Liver (tissue), 3 donors: ENCODE data around the gene PLXNB1.

ENCODE experiments used
- GABPA ChIP-seq, 2 donors: IDR thresholded peaks in 1 of 2; conservative IDR thresholded peaks in 1 of 2; 2 replicates each; pipeline ENCODE4 v1.6.1; 2016; ENCODE audit warnings: antibody characterized with exemption in 2 of 2, mild to moderate bottlenecking in 1 of 2, moderate library complexity in 1 of 2
- TF ChIP-seq, protein P1 (sequence below): fragments of 150-350 bp; IDR thresholded peaks from 2 replicates; pipeline ENCODE4 v1.5.1; 2017; ENCODE audit warnings: improper control_type of control experiment, low read depth, low read length; ENCODE audit not compliant: missing input control
- donor health status: healthy.
- donor health status: healthy.

DNA sequence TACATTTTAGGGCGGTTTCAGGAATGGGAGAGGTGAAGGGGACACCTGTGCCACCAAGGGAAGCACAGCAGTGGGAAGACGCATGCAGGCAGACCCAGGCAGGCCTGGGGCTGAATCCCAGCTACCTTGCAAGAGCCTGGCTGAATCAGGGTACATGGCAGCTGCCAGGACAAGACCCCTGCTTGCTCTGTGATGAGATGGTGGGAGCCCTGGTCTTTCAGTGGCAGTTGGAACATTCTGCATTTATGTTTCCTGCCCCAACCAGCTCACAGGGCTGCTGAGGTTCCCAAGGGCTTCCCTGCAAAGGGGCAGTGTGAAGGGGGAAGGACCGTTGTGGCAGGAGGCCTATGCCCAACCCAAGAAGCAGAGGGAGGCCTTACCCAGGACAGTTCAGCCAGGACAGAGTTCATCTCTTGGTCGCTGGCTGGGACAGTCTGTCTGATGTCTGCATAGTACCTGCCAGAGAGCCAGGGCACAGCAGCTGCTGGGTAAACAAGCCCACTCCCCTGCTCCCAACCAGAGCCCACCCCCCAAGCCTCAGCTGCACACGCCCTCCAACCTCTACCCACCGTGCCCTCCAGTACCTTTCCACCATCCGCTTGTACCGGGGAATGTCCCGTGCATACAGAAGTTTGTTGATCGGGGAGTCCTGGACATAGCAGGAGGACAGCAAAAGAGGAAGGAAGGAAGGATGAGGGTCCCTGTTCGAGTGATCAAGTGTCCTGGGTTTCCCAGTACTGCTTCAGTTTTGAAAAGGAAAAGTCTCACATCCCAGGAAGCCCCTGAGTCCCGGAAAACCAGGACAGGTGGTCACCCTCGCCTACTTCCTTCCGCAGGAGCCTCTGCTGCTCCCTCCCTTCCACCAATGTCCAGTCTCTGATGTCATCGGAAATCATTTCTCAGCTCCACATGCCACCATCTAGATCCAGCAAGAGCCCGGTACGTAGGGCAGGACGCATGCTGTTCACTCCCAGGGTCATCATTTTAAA, 23.1 kb downstream of the PLXNB1 start:
- TF ChIP-seq, protein P1, sequence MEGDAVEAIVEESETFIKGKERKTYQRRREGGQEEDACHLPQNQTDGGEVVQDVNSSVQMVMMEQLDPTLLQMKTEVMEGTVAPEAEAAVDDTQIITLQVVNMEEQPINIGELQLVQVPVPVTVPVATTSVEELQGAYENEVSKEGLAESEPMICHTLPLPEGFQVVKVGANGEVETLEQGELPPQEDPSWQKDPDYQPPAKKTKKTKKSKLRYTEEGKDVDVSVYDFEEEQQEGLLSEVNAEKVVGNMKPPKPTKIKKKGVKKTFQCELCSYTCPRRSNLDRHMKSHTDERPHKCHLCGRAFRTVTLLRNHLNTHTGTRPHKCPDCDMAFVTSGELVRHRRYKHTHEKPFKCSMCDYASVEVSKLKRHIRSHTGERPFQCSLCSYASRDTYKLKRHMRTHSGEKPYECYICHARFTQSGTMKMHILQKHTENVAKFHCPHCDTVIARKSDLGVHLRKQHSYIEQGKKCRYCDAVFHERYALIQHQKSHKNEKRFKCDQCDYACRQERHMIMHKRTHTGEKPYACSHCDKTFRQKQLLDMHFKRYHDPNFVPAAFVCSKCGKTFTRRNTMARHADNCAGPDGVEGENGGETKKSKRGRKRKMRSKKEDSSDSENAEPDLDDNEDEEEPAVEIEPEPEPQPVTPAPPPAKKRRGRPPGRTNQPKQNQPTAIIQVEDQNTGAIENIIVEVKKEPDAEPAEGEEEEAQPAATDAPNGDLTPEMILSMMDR = no peak
- TF ChIP-seq GABPA (IDR thresholded peaks at IDR 0.05 in 1 of 2, conservative IDR thresholded peaks at IDR 0.05 in 1 of 2) = no peak
